GM23248 (cell line): ENCODE results near the gene KASH5. TPM values are rescaled to one million over a fixed set of nuclear protein-coding genes. Genes with fewer than 3 reads are reported as not detected.

Source experiments
- DNase-seq: peaks from one replicate; pipeline ENCODE4 v3.0.0-alpha.2; 2015
- H2AFZ ChIP-seq: fragments of 200-600 bp; sonication (generic); 2 replicates; pipeline ENCODE4 v1.6.1; 2016; ENCODE audit warnings: antibody characterized with exemption
- H3F3A ChIP-seq: fragments of 200-600 bp; sonication (generic); 2 replicates; pipeline ENCODE4 v1.6.1; 2016; ENCODE audit warnings: mild to moderate bottlenecking, antibody characterized with exemption, mixed run types; ENCODE audit not compliant: insufficient read depth
- H3K27ac ChIP-seq: fragments of 200-600 bp; sonication (generic); 2 replicates; pipeline ENCODE4 v1.5.1; 2016; ENCODE audit warnings: mild to moderate bottlenecking
- H3K27me3 ChIP-seq: fragments of 200-600 bp; sonication (generic); replicated peaks from 2 replicates; pipeline ENCODE4 v1.6.1; 2016; ENCODE audit warnings: mild to moderate bottlenecking; ENCODE audit not compliant: insufficient read depth
- H3K36me3 ChIP-seq: fragments of 200-600 bp; sonication (generic); 2 replicates; pipeline ENCODE4 v1.6.1; 2016; ENCODE audit warnings: low read depth, mild to moderate bottlenecking
- H3K4me1 ChIP-seq: fragments of 200-600 bp; sonication (generic); 2 replicates; pipeline ENCODE4 v1.6.1; 2016; ENCODE audit warnings: mild to moderate bottlenecking; ENCODE audit not compliant: insufficient read depth
- H3K4me2 ChIP-seq: fragments of 200-600 bp; sonication (generic); one replicate; pipeline ENCODE4 v1.6.1; 2016; ENCODE audit warnings: mild to moderate bottlenecking; ENCODE audit not compliant: unreplicated experiment
- H3K4me3 ChIP-seq: fragments of 200-600 bp; sonication (generic); 2 replicates; pipeline ENCODE4 v1.5.1; 2016; ENCODE audit warnings: mild to moderate bottlenecking
- H3K79me2 ChIP-seq: fragments of 200-600 bp; sonication (generic); 2 replicates; pipeline ENCODE4 v1.6.1; 2016; ENCODE audit warnings: mild to moderate bottlenecking; ENCODE audit not compliant: insufficient read depth
- H3K9ac ChIP-seq: fragments of 200-600 bp; sonication (generic); 2 replicates; pipeline ENCODE4 v1.6.1; 2016; ENCODE audit warnings: mild to moderate bottlenecking
- H3K9me2 ChIP-seq: fragments of 200-600 bp; sonication (generic); 2 replicates; pipeline ENCODE4 v1.6.1; 2016; ENCODE audit warnings: mixed run types, mild to moderate bottlenecking, moderate library complexity; ENCODE audit not compliant: insufficient read depth
- H3K9me3 ChIP-seq: fragments of 200-600 bp; sonication (generic); one replicate; pipeline ENCODE4 v1.6.1; 2017; ENCODE audit warnings: low read depth
- H4K20me1 ChIP-seq: fragments of 200-600 bp; sonication (generic); 2 replicates; pipeline ENCODE4 v1.6.0; 2016; ENCODE audit not compliant: insufficient read depth
- EZH2 ChIP-seq: fragments of 200-600 bp; sonication (generic); IDR thresholded peaks from 2 replicates; pipeline ENCODE4 v1.6.1; 2018; ENCODE audit warnings: antibody characterized with exemption, mild to moderate bottlenecking; ENCODE audit not compliant: insufficient read depth, poor library complexity, severe bottlenecking
- EZH2phosphoT487 ChIP-seq: fragments of 200-600 bp; sonication (generic); IDR thresholded peaks from 2 replicates; pipeline ENCODE4 v1.6.1; 2018; ENCODE audit warnings: antibody characterized with exemption, moderate library complexity, mild to moderate bottlenecking, low read depth; ENCODE audit not compliant: insufficient read depth
- WGBS, 2 experiments: methylation state at CpG; one replicate each; pipeline ENCODE4 v1.1.6; 2015 to 2017; ENCODE audit warnings: low lambda C conversion rate in 2 of 2, low coverage in 1 of 2; ENCODE audit errors: missing lambda C conversion rate in 2 of 2; 5-methylcytosine and 5-hydroxymethylcytosine counted together
- in situ Hi-C: fragments of 300-500 bp; cut with MboI; formaldehyde crosslinking; loops from 2 replicates; pipeline ENCODE4 v1.15.0; 2020
- polyA plus RNA-seq: library from polyadenylated mRNA; unstranded; fragments of >200 nt; fragmentation: Nextera tagmentation; extraction: Ambion mirVana; gene quantifications from 2 replicates; pipeline ENCODE4 v1.2.1, GENCODE V29; 2016
- total RNA-seq: library from RNA; depleted of rRNA; stranded (reverse); fragments of >200 nt; shearing (Covaris generic); gene quantifications from 2 replicates; pipeline ENCODE4 v1.2.3, GENCODE V29; 2014

The KASH5 gene
- total and polyA plus RNA-seq, 2 experiments from 2014 or later: not detected

DNA sequence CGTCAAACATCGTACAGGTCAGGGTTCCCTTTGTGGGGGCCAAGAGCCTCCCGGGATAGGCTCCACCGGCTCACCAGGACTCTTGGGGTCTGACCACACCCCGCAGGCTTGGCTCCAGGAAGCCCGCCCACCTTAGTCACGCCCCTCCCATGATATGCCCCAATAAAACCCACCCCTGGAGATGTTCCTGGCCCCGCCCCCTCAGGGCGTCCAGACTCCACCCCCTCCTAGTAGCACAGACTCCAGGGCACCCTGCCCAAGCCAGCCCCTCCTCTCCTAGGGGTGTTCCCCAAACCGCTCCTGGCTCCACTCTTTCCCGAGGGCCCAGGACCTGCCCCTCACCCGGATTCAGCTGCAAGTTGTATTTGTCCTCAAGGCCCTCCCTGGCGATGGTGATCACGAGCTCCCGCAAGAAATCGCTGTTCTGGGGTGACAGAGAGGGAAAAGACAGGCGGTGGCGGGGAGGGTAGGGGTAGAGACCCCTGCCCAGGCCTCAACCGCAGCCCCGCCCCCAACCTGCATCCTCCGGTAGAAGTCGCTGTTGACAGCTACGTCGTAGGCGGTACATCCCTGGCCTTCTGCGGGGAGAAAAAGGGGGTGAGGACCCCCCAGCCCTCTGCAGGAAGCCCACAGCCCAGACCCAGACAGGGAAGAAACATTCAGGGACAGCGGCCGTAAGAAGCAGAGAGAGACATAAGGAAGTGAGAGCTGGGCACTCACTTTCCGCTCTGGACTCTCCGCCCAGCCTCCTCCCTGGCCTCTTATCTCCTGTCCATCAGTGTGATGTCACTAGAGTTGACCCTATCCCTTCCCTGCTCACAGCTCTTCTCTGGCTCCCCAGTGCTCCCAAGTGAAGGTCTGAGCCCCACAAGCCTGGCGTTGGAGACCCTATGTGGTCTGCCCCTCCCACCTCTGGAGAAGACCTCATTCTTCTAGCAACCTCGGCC is 59.7 kb downstream of the KASH5 start:
- in situ Hi-C loops: no loop called here
- peaks cover 18% of the 10 kb centered on the region for H3K79me2 ChIP-seq
- no peak for DNase-seq
- H3K9ac ChIP-seq: no peak overlapping the region
- H3K4me3 ChIP-seq: no peak overlapping the region
- H3F3A ChIP-seq: peaks cover 13% of the 10 kb centered on the region
- 55 to 64% methylated on average over 27 to 32 of the region's 32 CpGs for WGBS, 2 experiments
- no peak overlapping the region for H3K27ac ChIP-seq
- no peak for TF ChIP-seq EZH2
- TF ChIP-seq EZH2phosphoT487: no peak
- no peaks in the 10 kb centered on the region for H3K9me2 ChIP-seq
- no peaks in the 10 kb centered on the region for H4K20me1 ChIP-seq
- no peak overlapping the region for H2AFZ ChIP-seq
- no peaks in the 10 kb centered on the region for H3K4me1 ChIP-seq
- H3K36me3 ChIP-seq: no peaks in the 10 kb centered on the region
- no peaks in the 10 kb centered on the region for H3K9me3 ChIP-seq
- no peak overlapping the region for H3K4me2 ChIP-seq
- no peaks in the 10 kb centered on the region for H3K27me3 ChIP-seq

- Histone ChIP-seq H3F3A (peaks cover 15% of the 10 kb centered on the region), H3K79me2 (peaks cover 18% of the 10 kb centered on the region), H2AFZ (no peak overlapping the region), H3K36me3 (no peaks in the 10 kb centered on the region), H3K4me2 (no peak overlapping the region), H3K9me2 (no peaks in the 10 kb centered on the region), H3K27me3 (no peaks in the 10 kb centered on the region), H3K4me1 (no peaks in the 10 kb centered on the region), H4K20me1 (no peaks in the 10 kb centered on the region), H3K4me3 (no peak overlapping the region), H3K9me3 (no peaks in the 10 kb centered on the region), H3K27ac (no peak overlapping the region), H3K9ac (no peak overlapping the region)
- DNase-seq: no peak
- WGBS, 2 experiments: 86% methylated on average over 6 of the region's 6 CpGs
- in situ Hi-C loops: no loop called here
- TF ChIP-seq EZH2phosphoT487: no peak
These were observed 60.4 kb downstream of the KASH5 start for GRCh38 chr19:49448432-49448786.

- no peak for TF ChIP-seq EZH2phosphoT487
- no peak for TF ChIP-seq EZH2
- in situ Hi-C loops: no loop called here
- peaks cover 33% of the 10 kb centered on the region for H3K79me2 ChIP-seq
These were observed 62.4 kb downstream of the KASH5 start for GRCh38 chr19:49450405-49450804.

GRCh38 chr19:49451430-49452181 is 63.6 kb downstream of the KASH5 start, which contains the start of gene PIH1D1:
TSS of gene PIH1D1 (minus strand) at chr19:49451814. CDS start at chr19:49451574, 240 bp downstream.
- peak within 1 kb of the TSS; percentile 97 for H3K27ac ChIP-seq
- WGBS, 2 experiments: 1% methylated on average over 42 of the region's 42 CpGs
- in situ Hi-C loops: no loop called here
- DNase-seq: peak; percentile 99
- H3K36me3 ChIP-seq: no peaks in the 10 kb centered on the region
- peak within 1 kb of the TSS; percentile 90 for H3K4me2 ChIP-seq
- no peaks in the 10 kb centered on the region for H3K9me2 ChIP-seq
- peaks cover 33% of the 10 kb centered on the region for H3K79me2 ChIP-seq
- peaks cover 26% of the 10 kb centered on the region for H3F3A ChIP-seq
- H3K4me3 ChIP-seq: peak within 1 kb of the TSS; percentile 100
- no peaks in the 10 kb centered on the region for H4K20me1 ChIP-seq
- peak within 1 kb of the TSS; percentile 97 for H3K9ac ChIP-seq
- peak within 1 kb of the TSS; percentile 99 for H2AFZ ChIP-seq
- peaks cover 19% of the 10 kb centered on the region; the same call in 1 of the 2 replicates for H3K4me1 ChIP-seq
- no peak for TF ChIP-seq EZH2
- TF ChIP-seq EZH2phosphoT487: no peak
- no peaks in the 10 kb centered on the region for H3K9me3 ChIP-seq
- no peaks in the 10 kb centered on the region for H3K27me3 ChIP-seq

More at GRCh38 chr19:49450405-49450804, 62.4 kb downstream of the KASH5 start:
- Histone ChIP-seq H3F3A (peaks cover 14% of the 10 kb centered on the region), H4K20me1 (no peaks in the 10 kb centered on the region), H2AFZ (no peak overlapping the region), H3K9me3 (no peaks in the 10 kb centered on the region), H3K27ac (no peak overlapping the region), H3K4me2 (peak overlapping the region; percentile 90), H3K4me1 (peaks cover 7% of the 10 kb centered on the region; the same call in 1 of the 2 replicates), H3K36me3 (no peaks in the 10 kb centered on the region), H3K27me3 (no peaks in the 10 kb centered on the region), H3K4me3 (peak overlapping the region; percentile 100), H3K9me2 (no peaks in the 10 kb centered on the region), H3K9ac (peak overlapping the region; percentile 93)
- DNase-seq: no peak
- WGBS, 2 experiments: 74 to 77% methylated on average over 7 of the region's 7 CpGs
